B cell (primary cell): Measurements from ENCODE around the gene STPG3. TPM values are rescaled to one million over a fixed set of nuclear protein-coding genes. Genes with fewer than 3 reads are reported as not detected.

Experiments used
- ATAC-seq: fragments of 200-7000 bp; cut with Tn5 transposase; one replicate; pipeline ENCODE4 v1.10.0; 2021; ENCODE audit warnings: low read depth, mild to moderate bottlenecking, moderate number of reproducible peaks, moderate library complexity
- CTCF ChIA-PET: fragments of 350-600 bp; sonication (Branson Sonifier 250); formaldehyde crosslinking; loops from one replicate; lab custom pipeline; 2021; ENCODE audit warnings: antibody characterized with exemption, inconsistent platforms; lab: Charles Lee
- POLR2A ChIA-PET: fragments of 350-600 bp; sonication (Branson Sonifier 250); formaldehyde crosslinking; loops from one replicate; lab custom pipeline; 2021; ENCODE audit warnings: antibody characterized with exemption; lab: Charles Lee
- DNase-seq: peaks from one replicate; pipeline ENCODE4 v3.0.0; 2013
- H2AFZ ChIP-seq: 2 replicates; pipeline ENCODE4 v1.6.1; 2012; ENCODE audit warnings: mild to moderate bottlenecking, low read depth, low read length; ENCODE audit not compliant: insufficient read depth, poor library complexity, severe bottlenecking
- H3K27ac ChIP-seq, 2 donors: 1 replicate in 1 of 2; 2 replicates in 1 of 2; pipeline ENCODE4 v1.5.1; 2012 to 2013; ENCODE audit warnings: low read length in 2 of 2, mild to moderate bottlenecking in 2 of 2, moderate library complexity in 1 of 2
- H3K27me3 ChIP-seq, 4 experiments: fragments of 200-600 bp in 1 of 4; sonication (generic) in 1 of 4; replicated peaks in 1 of 4; 1 replicate in 2 of 4; 2 replicates in 2 of 4; pipeline versions ENCODE4 v1.6.1 to v1.7.0; 2013 to 2016; ENCODE audit warnings: low read length in 3 of 4, mild to moderate bottlenecking in 2 of 4, mixed read lengths in 1 of 4, moderate library complexity in 1 of 4; ENCODE audit not compliant: insufficient read depth in 4 of 4, control insufficient read depth in 3 of 4; ENCODE audit errors: control extremely low read depth in 1 of 4
- H3K36me3 ChIP-seq, 2 experiments: replicated peaks in 1 of 2; 1 replicate in 1 of 2; 2 replicates in 1 of 2; pipeline versions ENCODE4 v1.6.1 to v1.7.1; 2013; ENCODE audit warnings: low read length in 1 of 2; ENCODE audit not compliant: insufficient read depth in 2 of 2, control insufficient read depth in 1 of 2; ENCODE audit errors: control extremely low read depth in 1 of 2, extremely low read depth in 1 of 2
- H3K4me1 ChIP-seq, 2 donors: fragments of 200-600 bp in 1 of 2; sonication (generic) in 1 of 2; 1 replicate in 1 of 2; 2 replicates in 1 of 2; pipeline versions ENCODE4 v1.5.1 to v1.6.1; 2013 to 2017; ENCODE audit warnings: low read length in 2 of 2; ENCODE audit not compliant: control insufficient read depth in 2 of 2, insufficient read depth in 2 of 2
- H3K4me2 ChIP-seq: replicated peaks from 2 replicates; pipeline ENCODE3; 2012; ENCODE audit warnings: mild to moderate bottlenecking, low read depth, low read length; ENCODE audit not compliant: poor library complexity, severe bottlenecking
- H3K4me3 ChIP-seq, 5 experiments: fragments of 200-600 bp in 1 of 5; sonication (generic) in 1 of 5; 1 replicate in 3 of 5; 2 replicates in 2 of 5; pipeline versions ENCODE4 v1.5.1 to v1.7.0; 2011 to 2016; ENCODE audit warnings: low read length in 4 of 5, mild to moderate bottlenecking in 4 of 5, low read depth in 2 of 5, control low read depth in 1 of 5, moderate library complexity in 1 of 5; ENCODE audit not compliant: insufficient read depth in 1 of 5; ENCODE audit errors: control extremely low read depth in 1 of 5, extremely low read depth in 1 of 5
- H3K79me2 ChIP-seq: fragments of 200-600 bp; sonication (generic); one replicate; pipeline ENCODE4 v1.6.0; 2016; ENCODE audit warnings: low read length; ENCODE audit not compliant: control insufficient read depth, insufficient read depth
- H3K9ac ChIP-seq: fragments of 200-600 bp; sonication (generic); 2 replicates; pipeline ENCODE4 v1.6.1; 2017; ENCODE audit warnings: mild to moderate bottlenecking, low read length, moderate library complexity
- H3K9me3 ChIP-seq, 3 donors: one replicate each; pipeline versions ENCODE4 v1.6.1 to v1.7.1; 2013; ENCODE audit warnings: low read length in 2 of 3; ENCODE audit not compliant: control insufficient read depth in 2 of 3, insufficient read depth in 1 of 3; ENCODE audit errors: control extremely low read depth in 1 of 3
- H4K20me1 ChIP-seq: 2 replicates; pipeline ENCODE4 v1.6.0; 2012; ENCODE audit warnings: mild to moderate bottlenecking, low read length; ENCODE audit not compliant: insufficient read depth, control insufficient read depth, poor library complexity, severe bottlenecking
- H3K27ac Mint-ChIP-seq: one replicate; pipeline ENCODE4 v1.8.0; 2021; ENCODE audit warnings: mixed read lengths
- H3K27me3 Mint-ChIP-seq: one replicate; pipeline ENCODE4 v1.8.0; 2021; ENCODE audit warnings: mixed read lengths
- H3K4me1 Mint-ChIP-seq: one replicate; pipeline ENCODE4 v1.8.0; 2021; ENCODE audit warnings: mixed read lengths
- H3K4me3 Mint-ChIP-seq: one replicate; pipeline ENCODE4 v1.8.0; 2021; ENCODE audit warnings: mixed read lengths
- H3K9me3 Mint-ChIP-seq: one replicate; pipeline ENCODE4 v1.8.0; 2022; ENCODE audit warnings: mixed read lengths; ENCODE audit not compliant: insufficient read depth
- CTCF ChIP-seq: fragments of 200-600 bp; IDR thresholded peaks from one replicate; pipeline ENCODE4 v1.8.0; 2022; ENCODE audit warnings: antibody characterized with exemption, mild to moderate bottlenecking
- EZH2 ChIP-seq: IDR thresholded peaks from 2 replicates; pipeline ENCODE4 v1.6.1; 2012; ENCODE audit warnings: borderline replicate concordance, low read depth, mild to moderate bottlenecking, moderate library complexity, low read length; ENCODE audit not compliant: insufficient read depth, poor library complexity, severe bottlenecking
- WGBS: methylation state at CpG from one replicate; pipeline ENCODE4 v1.1.5; 2013; ENCODE audit warnings: missing lambda C conversion rate; ENCODE audit not compliant: insufficient coverage; 5-methylcytosine and 5-hydroxymethylcytosine counted together
- intact Hi-C: fragments of 100-400 bp; cut with micrococcal nuclease; formaldehyde crosslinking; loops from one replicate; pipeline ENCODE4 v1.10.0; 2022
- polyA plus RNA-seq: library from polyadenylated mRNA; depleted of rRNA; stranded (reverse); fragments of >200 nt; gene quantifications from 2 replicates; pipeline ENCODE4 v1.2.3, GENCODE V29; 2012
- total RNA-seq, 2 donors: library from RNA; stranded (reverse); fragments of 120-200 nt in 1 of 2; gene quantifications; 1 replicate in 1 of 2; 2 replicates in 1 of 2; pipeline versions ENCODE4 v1.2.3 to v1.2.4, GENCODE V29; 2013 to 2022

STPG3 gene
- total and polyA plus RNA-seq, 2 donors (not counting 1 experiment from before 2014, with no cell fraction given), result not detected

- intact Hi-C loops, result loop anchor here (1.0 to 5.0 kb wide), 7 partner anchors 13 to 384 kb away; partner anchors contain the start of genes ARRDC1, NDOR1, TMEM203 and TPRN
- peak; percentile 92 for ATAC-seq
Measured at GRCh38 chr9:137223078-137223970, 27.8 kb upstream of the STPG3 start.

More at GRCh38 chr9:137223078-137223970, 27.8 kb upstream of the STPG3 start:
- Histone ChIP-seq H3K9me3 (no peaks in the 10 kb centered on the region), H3K36me3 (no peaks in the 10 kb centered on the region), H3K27ac (peak overlapping the region; percentile 79 to 91), H4K20me1 (no peaks in the 10 kb centered on the region), H3K4me2 (peak overlapping the region; percentile 95), H2AFZ (peak overlapping the region; percentile 96), H3K4me3 (peak overlapping the region; percentile 36 to 77 (median 71)), H3K9ac (peak overlapping the region; percentile 75), H3K79me2 (no peaks in the 10 kb centered on the region), H3K27me3 (peaks cover 0 to 12% (median 0%) of the 10 kb centered on the region in 4 experiments), H3K4me1 (peaks cover 13 to 32% of the 10 kb centered on the region in 2 donors)
- 1% methylated on average over 63 of the region's 63 CpGs for WGBS
- Mint-ChIP-seq H3K27me3 (peaks cover 4% of the 10 kb centered on the region), H3K27ac (peak overlapping the region; percentile 82), H3K4me1 (peaks cover 16% of the 10 kb centered on the region), H3K9me3 (no peaks in the 10 kb centered on the region), H3K4me3 (peak overlapping the region; percentile 86)
- TF ChIP-seq EZH2 (no peak), CTCF (no peak)
- peak; percentile 99 for DNase-seq
- ChIA-PET POLR2A (interaction anchor here (0.5 to 3.1 kb wide), 15 partner anchors 9 to 465 kb away, joined by 3 to 15 read pairs (median 5); partner anchors contain the start of genes ANAPC2, LCN8, NDOR1 and SSNA1), CTCF (interaction anchor here (0.5 to 7.0 kb wide), 12 partner anchors 15 to 194 kb away, joined by 3 to 76 read pairs (median 4); partner anchors contain the start of genes ANAPC2, NDOR1, SSNA1 and TMEM203)
